Right lobe of liver (tissue), 6 donors: ENCODE results near the gene KIF12. TPM values are rescaled to one million over a fixed set of nuclear protein-coding genes. Genes with fewer than 3 reads are reported as not detected.
A peak's percentile ranks its signal among the peaks of the same experiment; 100 is the strongest.

Source experiments
- ATAC-seq, 4 donors: fragments of 200-7000 bp; cut with Tn5 transposase; one replicate each; pipeline ENCODE4 v1.9.1; 2020; ENCODE audit warnings: mild to moderate bottlenecking in 4 of 4, moderate library complexity in 4 of 4
- DNase-seq, 3 donors: peaks; one replicate each; pipeline ENCODE4 v3.0.0-alpha.2; 2020
- H3K27ac ChIP-seq, 3 donors: fragments of 200-600 bp; one replicate each; pipeline ENCODE4 v1.8.0; 2022
- H3K27me3 ChIP-seq, 2 donors: fragments of 200-600 bp; one replicate each; pipeline ENCODE4 v1.8.0; 2022
- H3K36me3 ChIP-seq, 4 donors: fragments of 200-600 bp; sonication (generic) in 1 of 4; one replicate each; pipeline versions ENCODE4 v1.5.1 to v1.8.0; 2017 to 2022; ENCODE audit warnings: control low read depth in 1 of 4
- H3K4me1 ChIP-seq, 4 donors: fragments of 200-600 bp; sonication (generic) in 1 of 4; one replicate each; pipeline versions ENCODE4 v1.5.1 to v1.8.0; 2017 to 2022; ENCODE audit warnings: control low read depth in 1 of 4
- H3K4me3 ChIP-seq, 3 donors: fragments of 200-600 bp; one replicate each; pipeline ENCODE4 v1.8.0; 2022
- H3K9me3 ChIP-seq, 4 donors: fragments of 200-600 bp; sonication (generic) in 1 of 4; one replicate each; pipeline versions ENCODE4 v1.5.1 to v1.8.0; 2017 to 2022; ENCODE audit warnings: control low read depth in 1 of 4
- CTCF ChIP-seq, 4 donors: fragments of 200-600 bp in 3 of 4; fragments of 450-650 bp in 1 of 4; IDR thresholded peaks; one replicate each; pipeline versions ENCODE4 v1.5.1 to v1.8.0; 2016 to 2022; ENCODE audit warnings: antibody characterized with exemption in 4 of 4, mild to moderate bottlenecking in 2 of 4
- POLR2A ChIP-seq: fragments of 450-650 bp; IDR thresholded peaks from one replicate; pipeline ENCODE4 v1.6.1; 2017; ENCODE audit warnings: antibody characterized with exemption, mild to moderate bottlenecking
- WGBS: methylation state at CpG from one replicate; pipeline ENCODE4 v1.1.6; 2018; ENCODE audit warnings: low coverage, low lambda C conversion rate; ENCODE audit not compliant: insufficient coverage; ENCODE audit errors: missing lambda C conversion rate; 5-methylcytosine and 5-hydroxymethylcytosine counted together
- intact Hi-C, 2 donors: fragments of 100-400 bp; cut with DNase I; formaldehyde crosslinking; loops; one replicate each; pipeline versions ENCODE4 v1.11.2 to v1.14.1; 2022
- total RNA-seq, 6 experiments: library from RNA; depleted of rRNA in 2 of 6; stranded (reverse); fragments of >200 nt in 2 of 6; fragmentation: NEBNext Ultra II Directional in 3 of 6; extraction: Animal tissue kit (Norgen Biotek cat#: 25700) in 3 of 6; gene quantifications; one replicate each; pipeline versions ENCODE4 v1.1.0 to v1.2.4, GENCODE V29; 2016 to 2023
- donor health status: DM: no; HTN: yes; CAD: no.
- donor health status: DM: no; HTN: no; CAD: no.
- donor health status: DM: no; HTN: no; CAD: no.
- donor health status: DM: no; HTN: yes; CAD: no.
- donor health status: DM: no; HTN: yes; CAD: no.

The KIF12 gene
- total RNA-seq, 6 experiments from 2014 or later: 3.1 to 24.3 (median 14.2) TPM

- no peaks in the 10 kb centered on the region for H3K9me3 ChIP-seq
- H3K4me1 ChIP-seq: no peaks in the 10 kb centered on the region
- TF ChIP-seq CTCF (IDR thresholded peaks at IDR 0.05) (no peak), POLR2A (no peak)
- intact Hi-C loops: no loop called here
- WGBS: 85% methylated on average over 4 of the region's 40 CpGs
- no peak for ATAC-seq
- H3K4me3 ChIP-seq: no peak overlapping the region
- peaks cover 0 to 5% (median 2%) of the 10 kb centered on the region in 4 donors for H3K36me3 ChIP-seq
- H3K27ac ChIP-seq: no peak overlapping the region
- H3K27me3 ChIP-seq: no peaks in the 10 kb centered on the region
- DNase-seq: peak in 1 of 3 donors; percentile 16
Measured at GRCh38 chr9:114049441-114050225, 49.5 kb downstream of the KIF12 start.

- H3K9me3 ChIP-seq: no peaks in the 10 kb centered on the region
- no peak overlapping the region for H3K27ac ChIP-seq
- DNase-seq: peak in 1 of 3 donors; percentile 37
- intact Hi-C loops: no loop called here
- no peaks in the 10 kb centered on the region for H3K27me3 ChIP-seq
- 92% methylated on average over 7 of the region's 44 CpGs for WGBS
- peaks cover 0 to 5% (median 2%) of the 10 kb centered on the region in 4 donors for H3K36me3 ChIP-seq
- H3K4me3 ChIP-seq: no peak overlapping the region
- no peak for ATAC-seq
- H3K4me1 ChIP-seq: no peaks in the 10 kb centered on the region
- TF ChIP-seq CTCF (IDR thresholded peaks at IDR 0.05) (no peak), POLR2A (no peak)
Measured at GRCh38 chr9:114048533-114049415, 50.3 kb downstream of the KIF12 start.

GRCh38 chr9:114047717-114048116 is 51.4 kb downstream of the KIF12 start:
- Histone ChIP-seq H3K27me3 (no peaks in the 10 kb centered on the region), H3K4me1 (no peaks in the 10 kb centered on the region), H3K4me3 (no peak overlapping the region), H3K36me3 (peaks cover 0 to 5% (median 2%) of the 10 kb centered on the region in 4 donors), H3K9me3 (no peaks in the 10 kb centered on the region), H3K27ac (no peak overlapping the region)
- TF ChIP-seq CTCF (IDR thresholded peaks at IDR 0.05): peak; percentile 26 to 56 (median 38)
- TF ChIP-seq POLR2A: no peak
- DNase-seq: peak in 1 of 3 donors; percentile 45
- WGBS: 46% methylated on average over 3 of the region's 3 CpGs
- peak; percentile 62 to 77 (median 67) for ATAC-seq
- intact Hi-C loops: no loop called here

GRCh38 chr9:114046875-114047274 is 52.2 kb downstream of the KIF12 start:
- peaks cover 0 to 5% (median 2%) of the 10 kb centered on the region in 4 donors for H3K36me3 ChIP-seq
- WGBS: 63% methylated on average over 1 of the region's 1 CpG
- no peaks in the 10 kb centered on the region for H3K27me3 ChIP-seq
- intact Hi-C loops: no loop called here
- H3K9me3 ChIP-seq: no peaks in the 10 kb centered on the region
- no peak overlapping the region for H3K27ac ChIP-seq
- ATAC-seq (no peak), DNase-seq (no peak)
- TF ChIP-seq CTCF (IDR thresholded peaks at IDR 0.05): no peak
- TF ChIP-seq POLR2A: no peak
- no peak overlapping the region for H3K4me3 ChIP-seq
- no peaks in the 10 kb centered on the region for H3K4me1 ChIP-seq
